Measurements from ENCODE around the gene ARHGEF7. TPM values are rescaled to one million over a fixed set of nuclear protein-coding genes. Genes with fewer than 3 reads are reported as not detected.

Gene ARHGEF7
- polyA plus RNA-seq, 1 experiment = 32.0 TPM

- ChIA-PET CTCF (interaction anchor here (0.5 kb wide), 1 partner anchor 11 kb away, joined by 3 read pairs; no protein-coding TSS in a partner anchor), POLR2A (no interaction called here)
- no peak for DNase-seq (ENCODE audit: low read depth)
- Histone ChIP-seq H3K4me3 (ENCODE audit: low read depth, low read length) (no peak overlapping the region), H3K27me3 (ENCODE audit: control insufficient read depth, insufficient read depth, low read length) (no peaks in the 10 kb centered on the region), H3K36me3 (ENCODE audit: control insufficient read depth, insufficient read depth, low read length) (peaks cover 20% of the 10 kb centered on the region)
- no peak for TF ChIP-seq CTCF (IDR thresholded peaks at IDR 0.05; ENCODE audit: insufficient read depth, low read depth, low read length)
Measured at GRCh38 chr13:111291908-111292307, 176.8 kb downstream of the ARHGEF7 start.

DNA sequence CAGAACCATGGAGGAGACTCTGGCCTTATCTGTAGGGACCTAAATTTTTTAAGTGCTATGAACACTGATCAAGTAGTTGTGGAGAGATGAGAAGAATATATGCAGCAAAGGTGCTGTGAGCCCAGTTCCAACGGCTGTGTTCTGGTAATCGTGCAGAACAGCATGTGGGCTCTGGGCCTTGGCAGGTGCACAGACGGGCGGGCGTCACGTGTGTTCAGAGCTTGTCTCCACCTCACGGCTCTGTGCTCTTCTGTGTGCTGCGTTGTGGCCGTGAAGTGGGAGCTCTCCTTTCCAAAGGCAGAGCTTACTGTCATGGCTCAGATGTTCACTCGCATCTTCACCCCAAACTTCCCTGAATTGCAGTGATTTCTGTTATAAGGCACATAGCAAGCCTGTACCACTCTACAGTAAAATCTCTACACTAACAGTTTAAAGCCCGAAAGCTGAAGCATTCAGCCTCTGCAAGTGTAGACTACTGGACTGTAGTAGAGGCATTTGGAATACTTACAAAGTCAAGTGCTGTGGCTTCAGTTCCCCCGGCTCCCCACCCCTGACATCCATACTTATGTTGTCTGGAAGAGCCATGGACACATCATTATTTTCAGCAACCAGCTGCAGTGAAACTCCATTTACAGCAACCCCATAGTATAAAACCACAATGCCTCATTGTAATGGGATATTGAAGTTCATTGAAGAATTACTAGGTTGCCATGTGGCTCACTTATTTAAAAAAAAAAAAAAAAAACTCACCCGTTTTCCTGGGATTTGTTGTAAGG lies 177.8 kb downstream of the ARHGEF7 start:
- no peak for DNase-seq (ENCODE audit: low read depth)
- ChIA-PET POLR2A (no interaction called here), CTCF (interaction anchor here (0.9 to 1.8 kb wide), 3 partner anchors 11 to 45 kb away, joined by 3 to 9 read pairs (median 3); no protein-coding TSS in a partner anchor)
- no peak overlapping the region for H3K4me3 ChIP-seq (ENCODE audit: low read depth, low read length)
- H3K36me3 ChIP-seq (ENCODE audit: control insufficient read depth, insufficient read depth, low read length) = peaks cover 13% of the 10 kb centered on the region
- no peaks in the 10 kb centered on the region for H3K27me3 ChIP-seq (ENCODE audit: control insufficient read depth, insufficient read depth, low read length)
- TF ChIP-seq CTCF (IDR thresholded peaks at IDR 0.05; ENCODE audit: insufficient read depth, low read depth, low read length) = no peak

- ChIA-PET CTCF (interaction anchor here (3.1 kb wide), 1 partner anchor 10 kb away, joined by 11 read pairs; no protein-coding TSS in a partner anchor), POLR2A (no interaction called here)
- no peak for DNase-seq (ENCODE audit: low read depth)
- Histone ChIP-seq H3K36me3 (ENCODE audit: control insufficient read depth, insufficient read depth, low read length) (peaks cover 8% of the 10 kb centered on the region), H3K27me3 (ENCODE audit: control insufficient read depth, insufficient read depth, low read length) (no peaks in the 10 kb centered on the region), H3K4me3 (ENCODE audit: low read depth, low read length) (no peak overlapping the region)
- TF ChIP-seq CTCF (IDR thresholded peaks at IDR 0.05; ENCODE audit: insufficient read depth, low read depth, low read length) = no peak
Measured at GRCh38 chr13:111295886-111296285, 180.8 kb downstream of the ARHGEF7 start.

- POLR2A ChIA-PET = no interaction called here
- CTCF ChIA-PET = interaction anchor here (3.1 kb wide), 1 partner anchor 11 kb away, joined by 11 read pairs; no protein-coding TSS in a partner anchor
- DNase-seq (ENCODE audit: low read depth) = no peak
- Histone ChIP-seq H3K4me3 (ENCODE audit: low read depth, low read length) (no peak overlapping the region), H3K36me3 (ENCODE audit: control insufficient read depth, insufficient read depth, low read length) (peaks cover 5% of the 10 kb centered on the region), H3K27me3 (ENCODE audit: control insufficient read depth, insufficient read depth, low read length) (no peaks in the 10 kb centered on the region)
- TF ChIP-seq CTCF (IDR thresholded peaks at IDR 0.05; ENCODE audit: insufficient read depth, low read depth, low read length) = no peak
Measured at GRCh38 chr13:111296417-111296816, 181.3 kb downstream of the ARHGEF7 start.

- POLR2A ChIA-PET = no interaction called here
- TF ChIP-seq CTCF (IDR thresholded peaks at IDR 0.05; ENCODE audit: insufficient read depth, low read depth, low read length) = no peak
- H3K4me3 ChIP-seq (ENCODE audit: low read depth, low read length) = no peak overlapping the region
- H3K27me3 ChIP-seq (ENCODE audit: control insufficient read depth, insufficient read depth, low read length) = no peaks in the 10 kb centered on the region
- CTCF ChIA-PET = interaction anchor here (3.1 kb wide), 1 partner anchor 13 kb away, joined by 11 read pairs; no protein-coding TSS in a partner anchor
- H3K36me3 ChIP-seq (ENCODE audit: control insufficient read depth, insufficient read depth, low read length) = peaks cover 12% of the 10 kb centered on the region
- no peak for DNase-seq (ENCODE audit: low read depth)
Measured at GRCh38 chr13:111298214-111298975, 183.3 kb downstream of the ARHGEF7 start.

All from BJ (cell line).